Esophagus muscularis mucosa (tissue), 4 donors: ENCODE data around the gene DLX4. TPM values are rescaled to one million over a fixed set of nuclear protein-coding genes. Genes with fewer than 3 reads are reported as not detected.

Source experiments
- DNase-seq: peaks from one replicate; pipeline ENCODE4 v3.0.0-alpha.2; 2017; ENCODE audit errors: extremely low spot score
- H3K27ac ChIP-seq, 4 donors: fragments of 200-600 bp; sonication (generic); replicated peaks in 1 of 4; 1 replicate in 3 of 4; 2 replicates in 1 of 4; pipeline ENCODE4 v1.5.1; 2016 to 2019; ENCODE audit warnings: mild to moderate bottlenecking in 1 of 4
- H3K27me3 ChIP-seq, 4 donors: fragments of 200-600 bp; sonication (generic); one replicate each; pipeline versions ENCODE4 v1.5.1 to v1.6.0; 2016 to 2019
- H3K36me3 ChIP-seq, 4 donors: fragments of 200-600 bp; sonication (generic); one replicate each; pipeline ENCODE4 v1.5.1; 2016 to 2019
- H3K4me1 ChIP-seq, 4 donors: fragments of 200-600 bp; sonication (generic); one replicate each; pipeline ENCODE4 v1.5.1; 2016 to 2019
- H3K4me3 ChIP-seq, 4 donors: fragments of 200-600 bp; sonication (generic); 1 replicate in 2 of 4; 2 replicates in 2 of 4; pipeline ENCODE4 v1.5.1; 2016 to 2019; ENCODE audit warnings: mild to moderate bottlenecking in 4 of 4, moderate library complexity in 1 of 4
- H3K9me3 ChIP-seq, 4 donors: fragments of 200-600 bp; sonication (generic); 1 replicate in 3 of 4; 2 replicates in 1 of 4; pipeline ENCODE4 v1.5.1; 2016 to 2019
- EP300 ChIP-seq: sonication (generic); formaldehyde crosslinking; IDR thresholded peaks from one replicate; pipeline ENCODE4 v1.6.1; 2017; ENCODE audit warnings: antibody characterized with exemption
- POLR2A ChIP-seq: fragments of 450-650 bp; IDR thresholded peaks from one replicate; pipeline ENCODE4 v1.6.1; 2017; ENCODE audit warnings: antibody characterized with exemption, moderate library complexity, mild to moderate bottlenecking, low read depth
- POLR2AphosphoS5 ChIP-seq, 2 donors: sonication (generic); formaldehyde crosslinking; IDR thresholded peaks; one replicate each; pipeline ENCODE4 v1.6.1; 2017; ENCODE audit warnings: antibody characterized with exemption in 2 of 2
- WGBS: methylation state at CpG from one replicate; pipeline ENCODE4 v1.1.5; 2018; 5-methylcytosine and 5-hydroxymethylcytosine counted together
- intact Hi-C: fragments of 100-400 bp; cut with DNase I; formaldehyde crosslinking; loops from one replicate; pipeline ENCODE4 v1.15.1; 2023
- total RNA-seq, 4 donors: library from RNA; depleted of rRNA; stranded (reverse); fragments of >200 nt; gene quantifications; one replicate each; pipeline versions ENCODE4 v1.1.0 to v1.2.1, GENCODE V29; 2016
- TF ChIP-seq, protein P1 (sequence below), 3 experiments: fragments of 200-600 bp in 2 of 3; fragments of 450-650 bp in 1 of 3; sonication (generic) in 2 of 3; IDR thresholded peaks; one replicate each; pipeline ENCODE4 v1.5.1; 2017 to 2019; ENCODE audit warnings: antibody characterized with exemption in 3 of 3, mild to moderate bottlenecking in 2 of 3, moderate library complexity in 1 of 3

DLX4 gene
- total RNA-seq, 4 donors from 2014 or later = not detected

DNA sequence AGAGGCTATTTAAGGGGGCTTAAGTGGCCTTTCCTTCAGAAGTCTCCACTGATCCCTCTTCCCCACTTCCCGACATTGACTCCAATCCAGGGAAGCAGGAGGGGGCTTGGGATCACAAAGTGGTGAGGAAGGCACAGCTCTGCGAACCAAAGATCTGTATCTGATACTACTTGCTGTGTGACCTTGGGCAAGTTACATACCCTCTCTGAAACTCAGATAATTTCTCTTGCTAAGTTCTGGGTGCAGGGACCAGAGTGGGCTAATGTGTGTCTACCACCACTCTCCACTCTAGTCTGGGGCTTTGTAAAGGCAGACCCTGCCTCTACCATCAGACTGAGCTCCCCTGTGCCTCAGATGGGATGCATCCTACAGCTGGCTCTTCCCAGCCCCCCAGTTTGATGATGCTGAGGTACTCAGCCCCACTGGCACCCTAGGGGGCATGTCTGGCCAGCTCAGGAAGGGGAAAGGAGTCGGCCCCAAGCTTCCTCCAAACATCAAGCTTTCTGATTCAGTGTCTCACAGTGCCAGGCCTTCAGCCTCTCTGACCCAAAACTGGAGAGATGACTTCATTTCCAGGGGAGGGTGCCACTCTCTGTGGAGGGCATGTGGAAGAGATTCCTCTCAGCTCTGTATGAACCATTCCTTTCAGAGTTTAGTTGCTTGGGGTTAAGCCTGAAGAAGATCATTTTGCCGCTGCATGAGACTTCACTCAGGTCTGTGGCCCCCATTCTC, 10.9 kb downstream of the DLX4 start:
- Histone ChIP-seq H3K27me3 (peaks cover 0 to 97% (median 2%) of the 10 kb centered on the region in 4 donors), H3K4me3 (no peak overlapping the region), H3K36me3 (no peaks in the 10 kb centered on the region), H3K9me3 (no peaks in the 10 kb centered on the region), H3K27ac (no peak overlapping the region), H3K4me1 (no peaks in the 10 kb centered on the region)
- no peak for DNase-seq
- TF ChIP-seq EP300 = no peak
- 88% methylated on average over 4 of the region's 4 CpGs for WGBS
- intact Hi-C loops = no loop called here

DNA sequence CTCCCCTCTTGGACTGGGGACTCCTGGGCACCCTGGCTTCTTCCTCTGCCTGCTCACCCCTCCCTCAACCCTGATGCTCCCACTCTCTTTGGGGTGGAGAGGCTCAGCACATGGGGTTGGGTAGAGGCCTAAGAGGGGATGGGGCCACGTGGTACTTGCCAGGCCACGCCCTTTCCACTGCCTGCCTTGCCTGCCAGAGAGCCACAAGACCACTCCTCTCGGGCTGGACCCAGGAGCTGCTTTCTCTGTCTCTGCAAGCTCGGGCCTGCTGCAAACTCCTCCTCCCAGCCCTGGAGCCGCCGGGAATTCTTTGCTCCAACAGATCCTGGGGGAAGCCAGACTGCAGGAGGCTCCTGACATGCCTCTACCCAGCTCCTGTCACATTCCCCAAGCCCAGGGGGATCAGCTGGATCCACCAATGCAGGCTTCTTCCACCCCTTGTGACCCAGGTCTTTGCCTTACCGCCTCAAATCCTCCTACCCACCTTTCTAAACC, 11.8 kb downstream of the DLX4 start:
- H3K9me3 ChIP-seq = no peaks in the 10 kb centered on the region
- H3K4me3 ChIP-seq = no peak overlapping the region
- no peak for DNase-seq
- WGBS = 48% methylated on average over 7 of the region's 7 CpGs
- intact Hi-C loops = no loop called here
- no peak overlapping the region for H3K27ac ChIP-seq
- no peaks in the 10 kb centered on the region for H3K4me1 ChIP-seq
- H3K36me3 ChIP-seq = no peaks in the 10 kb centered on the region
- TF ChIP-seq, protein P1, sequence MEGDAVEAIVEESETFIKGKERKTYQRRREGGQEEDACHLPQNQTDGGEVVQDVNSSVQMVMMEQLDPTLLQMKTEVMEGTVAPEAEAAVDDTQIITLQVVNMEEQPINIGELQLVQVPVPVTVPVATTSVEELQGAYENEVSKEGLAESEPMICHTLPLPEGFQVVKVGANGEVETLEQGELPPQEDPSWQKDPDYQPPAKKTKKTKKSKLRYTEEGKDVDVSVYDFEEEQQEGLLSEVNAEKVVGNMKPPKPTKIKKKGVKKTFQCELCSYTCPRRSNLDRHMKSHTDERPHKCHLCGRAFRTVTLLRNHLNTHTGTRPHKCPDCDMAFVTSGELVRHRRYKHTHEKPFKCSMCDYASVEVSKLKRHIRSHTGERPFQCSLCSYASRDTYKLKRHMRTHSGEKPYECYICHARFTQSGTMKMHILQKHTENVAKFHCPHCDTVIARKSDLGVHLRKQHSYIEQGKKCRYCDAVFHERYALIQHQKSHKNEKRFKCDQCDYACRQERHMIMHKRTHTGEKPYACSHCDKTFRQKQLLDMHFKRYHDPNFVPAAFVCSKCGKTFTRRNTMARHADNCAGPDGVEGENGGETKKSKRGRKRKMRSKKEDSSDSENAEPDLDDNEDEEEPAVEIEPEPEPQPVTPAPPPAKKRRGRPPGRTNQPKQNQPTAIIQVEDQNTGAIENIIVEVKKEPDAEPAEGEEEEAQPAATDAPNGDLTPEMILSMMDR (IDR thresholded peaks at IDR 0.05) = no peak
- TF ChIP-seq POLR2AphosphoS5 (IDR thresholded peaks at IDR 0.05) (no peak), POLR2A (no peak), EP300 (no peak)
- H3K27me3 ChIP-seq = peaks cover 0 to 97% (median 3%) of the 10 kb centered on the region in 4 donors

DNA sequence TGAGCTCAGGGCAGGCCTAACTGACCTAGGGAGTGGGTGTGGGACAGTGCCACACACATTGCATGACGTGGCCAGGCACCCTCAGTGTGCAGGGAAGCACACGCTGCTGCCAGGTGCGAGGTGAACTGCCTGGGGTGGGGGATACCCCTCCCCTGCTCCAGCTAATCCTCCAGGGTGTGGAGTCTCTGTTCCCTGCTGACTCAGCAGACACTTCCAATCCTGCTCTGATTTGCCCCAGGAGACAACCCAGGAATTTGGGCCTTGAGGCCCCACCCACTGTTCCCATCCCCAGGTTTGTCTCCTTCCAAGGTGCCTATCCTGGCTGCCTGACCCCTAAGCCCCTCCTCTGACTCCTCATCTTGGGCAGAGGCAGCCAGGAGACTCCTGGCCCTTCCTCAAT, 15.3 kb downstream of the DLX4 start:
- TF ChIP-seq POLR2AphosphoS5 (IDR thresholded peaks at IDR 0.05) (no peak), POLR2A (no peak), EP300 (no peak)
- TF ChIP-seq, protein P1 (IDR thresholded peaks at IDR 0.05) = no peak
- no peak for DNase-seq
- WGBS = 57% methylated on average over 3 of the region's 3 CpGs
- Histone ChIP-seq H3K4me1 (peaks cover 0 to 13% (median 9%) of the 10 kb centered on the region in 4 donors), H3K9me3 (no peaks in the 10 kb centered on the region), H3K36me3 (no peaks in the 10 kb centered on the region), H3K4me3 (no peak overlapping the region), H3K27ac (no peak overlapping the region), H3K27me3 (peaks cover 0 to 97% (median 8%) of the 10 kb centered on the region in 4 donors)
- intact Hi-C loops = no loop called here

DNA sequence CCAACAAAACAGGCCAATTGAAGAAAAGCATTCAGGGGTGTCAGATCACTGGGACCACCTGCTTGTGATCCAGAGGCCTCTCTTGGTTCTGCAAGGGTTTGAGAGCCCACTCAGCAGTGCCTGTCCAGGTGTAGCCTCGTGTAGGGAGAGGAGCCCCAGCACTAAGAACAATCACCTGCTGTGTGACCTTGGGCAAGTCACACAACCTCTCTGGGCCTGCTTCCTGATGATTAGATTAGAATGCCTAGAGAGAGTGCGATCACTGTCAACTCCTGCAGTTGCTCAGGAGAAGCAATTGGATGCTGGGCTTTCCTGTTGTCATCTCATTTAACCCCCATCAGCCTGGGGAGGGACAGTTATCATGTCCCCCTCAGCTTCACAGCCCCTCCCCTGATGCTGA, 15.8 kb downstream of the DLX4 start:
- Histone ChIP-seq H3K4me3 (no peak overlapping the region), H3K4me1 (peaks cover 0 to 13% (median 9%) of the 10 kb centered on the region in 4 donors), H3K9me3 (no peaks in the 10 kb centered on the region), H3K27me3 (peaks cover 0 to 97% (median 10%) of the 10 kb centered on the region in 4 donors), H3K36me3 (no peaks in the 10 kb centered on the region), H3K27ac (no peak overlapping the region)
- TF ChIP-seq EP300 = no peak
- TF ChIP-seq, protein P1 (IDR thresholded peaks at IDR 0.05) = no peak
- TF ChIP-seq POLR2AphosphoS5 (IDR thresholded peaks at IDR 0.05) = no peak
- TF ChIP-seq POLR2A = no peak
- intact Hi-C loops = no loop called here
- no peak for DNase-seq
- WGBS = 75% methylated on average over 2 of the region's 2 CpGs

DNA sequence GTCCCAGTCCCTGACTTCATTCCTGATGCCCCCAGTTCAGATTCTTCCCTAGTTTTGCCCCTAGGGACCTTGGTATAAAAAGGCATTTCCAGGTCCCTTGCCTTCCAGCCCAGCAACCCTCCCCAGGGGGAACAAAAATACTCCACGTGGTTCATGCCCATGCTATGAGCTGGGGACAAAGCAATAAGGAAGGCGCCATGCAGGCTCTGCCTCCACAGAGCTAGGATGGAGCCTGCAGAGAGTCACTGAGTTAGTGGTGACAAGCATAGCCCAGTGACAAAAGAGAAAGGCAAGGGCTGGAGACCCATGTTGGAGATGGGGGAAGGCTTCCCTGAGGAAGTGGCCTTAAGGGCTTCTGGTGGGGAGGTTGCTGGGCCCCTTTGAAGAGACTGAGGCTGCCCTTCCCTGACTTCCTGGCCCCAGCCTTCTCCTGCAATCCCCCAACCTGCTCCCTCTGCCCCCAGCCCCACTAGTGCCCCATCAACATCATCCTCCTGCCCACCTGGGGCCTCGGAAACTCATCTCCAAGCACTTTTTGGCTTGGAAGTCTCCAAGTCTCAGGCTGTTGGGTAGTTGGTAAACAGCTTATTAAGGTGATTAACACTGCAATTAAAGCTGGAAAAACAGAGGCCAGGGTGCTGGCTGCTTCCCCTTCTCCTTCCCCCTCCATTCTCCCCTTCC, 16.5 kb downstream of the DLX4 start:
- WGBS = 69% methylated on average over 3 of the region's 3 CpGs
- no peaks in the 10 kb centered on the region for H3K36me3 ChIP-seq
- H3K27me3 ChIP-seq = peaks cover 0 to 98% (median 12%) of the 10 kb centered on the region in 4 donors
- no peak overlapping the region for H3K27ac ChIP-seq
- H3K4me1 ChIP-seq = peaks cover 0 to 13% (median 9%) of the 10 kb centered on the region in 4 donors
- intact Hi-C loops = no loop called here
- DNase-seq = no peak
- H3K9me3 ChIP-seq = no peaks in the 10 kb centered on the region
- no peak for TF ChIP-seq POLR2A
- no peak for TF ChIP-seq EP300
- TF ChIP-seq, protein P1 (IDR thresholded peaks at IDR 0.05) = no peak
- TF ChIP-seq POLR2AphosphoS5 (IDR thresholded peaks at IDR 0.05) = no peak
- H3K4me3 ChIP-seq = no peak overlapping the region
